SU-DHL-6 (cell line): ENCODE results near the gene MED7.
A peak's percentile ranks its signal among the peaks of the same experiment; 100 is the strongest.

ENCODE experiments used
- H2AFZ ChIP-seq: fragments of 200-600 bp; sonication (generic); 2 replicates; pipeline ENCODE4 v1.6.1; 2014; ENCODE audit warnings: low read depth, mild to moderate bottlenecking, moderate library complexity, mixed read lengths, antibody characterized with exemption, low read length; ENCODE audit not compliant: severe bottlenecking
- H3F3A ChIP-seq: fragments of 200-600 bp; shearing (Covaris generic); 2 replicates; pipeline ENCODE4 v1.6.0; 2016; ENCODE audit warnings: antibody characterized with exemption, mild to moderate bottlenecking; ENCODE audit not compliant: insufficient read depth
- H3K27ac ChIP-seq: fragments of 200-600 bp; sonication (generic); 2 replicates; pipeline ENCODE4 v1.5.1; 2016; ENCODE audit warnings: low read depth, mild to moderate bottlenecking, low read length, moderate library complexity, mixed read lengths
- H3K27me3 ChIP-seq: fragments of 200-600 bp; sonication (generic), shearing (Covaris generic); 2 replicates; pipeline ENCODE4 v1.6.0; 2014; ENCODE audit warnings: mild to moderate bottlenecking, low read length
- H3K36me3 ChIP-seq: fragments of 200-600 bp; sonication (generic); 2 replicates; pipeline ENCODE4 v1.6.1; 2014; ENCODE audit warnings: mild to moderate bottlenecking, low read length, mixed read lengths
- H3K4me2 ChIP-seq: fragments of 300-600, 200-600 bp; shearing (Covaris generic), sonication (generic); 2 replicates; pipeline ENCODE4 v1.6.0; 2014; ENCODE audit warnings: low read length, low read depth, mild to moderate bottlenecking; ENCODE audit not compliant: poor library complexity, severe bottlenecking
- H3K4me3 ChIP-seq: fragments of 200-600 bp; sonication (generic); 2 replicates; pipeline ENCODE4 v1.5.1; 2014; ENCODE audit warnings: antibody characterized with exemption, low read length, mild to moderate bottlenecking, mixed read lengths; ENCODE audit not compliant: insufficient read depth, poor library complexity, severe bottlenecking
- H3K79me2 ChIP-seq: fragments of 200-600 bp; sonication (generic); 2 replicates; pipeline ENCODE4 v1.6.1; 2014; ENCODE audit warnings: mild to moderate bottlenecking, low read length, moderate library complexity; ENCODE audit not compliant: insufficient read depth
- H3K9ac ChIP-seq: fragments of 200-600 bp; sonication (generic); 2 replicates; pipeline ENCODE4 v1.7.0; 2014; ENCODE audit warnings: mild to moderate bottlenecking, low read length
- H3K9me2 ChIP-seq: fragments of 200-600 bp; sonication (generic); replicated peaks from 2 replicates; pipeline ENCODE4 v1.6.1; 2014; ENCODE audit warnings: low read length; ENCODE audit not compliant: insufficient read depth
- H3K9me3 ChIP-seq: fragments of 200-600 bp; sonication (generic); 2 replicates; pipeline ENCODE4 v1.6.1; 2014; ENCODE audit warnings: low read length, mixed read lengths; ENCODE audit not compliant: insufficient read depth
- H4K20me1 ChIP-seq: fragments of 200-600 bp; sonication (generic); 2 replicates; pipeline ENCODE4 v1.6.1; 2014; ENCODE audit warnings: low read depth, mild to moderate bottlenecking, antibody characterized with exemption, low read length, moderate library complexity, mixed read lengths
- CTCF ChIP-seq: fragments of 200-600 bp; sonication (generic); IDR thresholded peaks from one replicate; pipeline ENCODE4 v1.5.1; 2017; ENCODE audit warnings: antibody characterized with exemption, mild to moderate bottlenecking, low read length, moderate library complexity; ENCODE audit not compliant: insufficient read depth, poor library complexity, severe bottlenecking
- EZH2phosphoT487 ChIP-seq: fragments of 200-600 bp; sonication (generic), shearing (Covaris generic); conservative IDR thresholded peaks from 2 replicates; pipeline ENCODE4 v1.6.1; 2018; ENCODE audit warnings: mild to moderate bottlenecking, antibody characterized with exemption, low read length, moderate library complexity, mixed read lengths

MED7 gene

GRCh38 chr5:157177953-157178352 is 35.3 kb upstream of the MED7 start:
- H3K9me2 ChIP-seq = no peaks in the 10 kb centered on the region
- no peaks in the 10 kb centered on the region for H3K36me3 ChIP-seq
- H3K4me3 ChIP-seq = no peak overlapping the region
- H3K9ac ChIP-seq = no peak overlapping the region
- no peak overlapping the region for H2AFZ ChIP-seq
- no peaks in the 10 kb centered on the region for H4K20me1 ChIP-seq
- peaks cover 2% of the 10 kb centered on the region; the same call in 1 of the 2 replicates for H3F3A ChIP-seq
- no peaks in the 10 kb centered on the region for H3K79me2 ChIP-seq
- H3K27me3 ChIP-seq = no peaks in the 10 kb centered on the region
- H3K9me3 ChIP-seq = no peaks in the 10 kb centered on the region
- H3K4me2 ChIP-seq = no peak overlapping the region
- TF ChIP-seq EZH2phosphoT487 (no peak), CTCF (no peak)
- H3K27ac ChIP-seq = no peak overlapping the region

DNA sequence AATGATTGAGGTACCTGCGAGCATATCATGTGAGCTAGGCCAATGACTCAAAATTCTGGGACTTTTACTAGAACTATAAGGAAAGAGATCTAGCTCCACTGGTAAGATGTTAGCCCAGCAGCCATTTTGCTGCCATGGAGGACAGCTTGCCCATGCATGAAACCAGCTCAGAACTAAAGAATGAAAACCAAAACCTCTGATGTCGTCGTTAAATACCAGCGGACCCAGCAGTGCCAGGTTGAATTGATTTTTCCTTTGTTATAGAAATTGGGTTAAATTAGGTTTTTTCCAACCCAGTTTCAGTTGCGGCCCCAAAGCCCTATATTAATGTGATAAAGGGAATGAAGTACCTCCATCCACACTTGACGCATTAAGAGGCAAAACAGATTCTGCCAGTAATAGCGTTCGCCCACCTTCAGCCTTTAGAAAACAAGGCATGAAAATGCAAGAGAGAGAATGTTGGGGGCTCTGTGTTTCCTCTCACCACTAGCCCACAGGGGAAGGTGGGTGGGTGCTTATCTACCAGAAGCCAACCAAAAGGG is 32.5 kb upstream of the MED7 start:
- Histone ChIP-seq H3K9me3 (no peaks in the 10 kb centered on the region; the same call in 1 of the 2 replicates), H4K20me1 (no peaks in the 10 kb centered on the region), H3K4me2 (no peak overlapping the region), H3K4me3 (no peak overlapping the region), H2AFZ (no peak overlapping the region), H3K9me2 (no peaks in the 10 kb centered on the region), H3F3A (peaks cover 10% of the 10 kb centered on the region; the same call in 1 of the 2 replicates), H3K27ac (no peak overlapping the region), H3K27me3 (no peaks in the 10 kb centered on the region), H3K79me2 (no peaks in the 10 kb centered on the region), H3K36me3 (no peaks in the 10 kb centered on the region), H3K9ac (no peak overlapping the region)
- TF ChIP-seq EZH2phosphoT487 (no peak), CTCF (no peak)

- no peaks in the 10 kb centered on the region for H3K27me3 ChIP-seq
- no peak for TF ChIP-seq CTCF
- no peak for TF ChIP-seq EZH2phosphoT487
- peak overlapping the region; percentile 23; the same call in 1 of the 2 replicates for H3K9ac ChIP-seq
- peak overlapping the region; percentile 21 for H3K4me3 ChIP-seq
- H3K9me3 ChIP-seq = no peaks in the 10 kb centered on the region; the same call in 1 of the 2 replicates
- H3K9me2 ChIP-seq = no peaks in the 10 kb centered on the region
- peak overlapping the region; percentile 79 for H3K27ac ChIP-seq
- H3K79me2 ChIP-seq = no peaks in the 10 kb centered on the region
- peaks cover 10% of the 10 kb centered on the region; the same call in 1 of the 2 replicates for H3F3A ChIP-seq
- H4K20me1 ChIP-seq = no peaks in the 10 kb centered on the region
- H2AFZ ChIP-seq = peak overlapping the region; percentile 81
- H3K4me2 ChIP-seq = peak overlapping the region; percentile 56
- no peaks in the 10 kb centered on the region for H3K36me3 ChIP-seq
Measured at GRCh38 chr5:157172403-157172802, 29.7 kb upstream of the MED7 start.
